Measurements from ENCODE around the gene IGSF9. TPM values are rescaled to one million over a fixed set of nuclear protein-coding genes. Genes with fewer than 3 reads are reported as not detected.

The IGSF9 gene
- total RNA-seq, 2 experiments from 2014 or later, result 0.07 TPM; not detected in 1

GRCh38 chr1:159977364-159978106 lies 32.1 kb upstream of the IGSF9 start:
- intact Hi-C loops (cut with micrococcal nuclease), result no loop called here
- no peak for DNase-seq
- H3K27ac Mint-ChIP-seq, result no peak overlapping the region

DNA sequence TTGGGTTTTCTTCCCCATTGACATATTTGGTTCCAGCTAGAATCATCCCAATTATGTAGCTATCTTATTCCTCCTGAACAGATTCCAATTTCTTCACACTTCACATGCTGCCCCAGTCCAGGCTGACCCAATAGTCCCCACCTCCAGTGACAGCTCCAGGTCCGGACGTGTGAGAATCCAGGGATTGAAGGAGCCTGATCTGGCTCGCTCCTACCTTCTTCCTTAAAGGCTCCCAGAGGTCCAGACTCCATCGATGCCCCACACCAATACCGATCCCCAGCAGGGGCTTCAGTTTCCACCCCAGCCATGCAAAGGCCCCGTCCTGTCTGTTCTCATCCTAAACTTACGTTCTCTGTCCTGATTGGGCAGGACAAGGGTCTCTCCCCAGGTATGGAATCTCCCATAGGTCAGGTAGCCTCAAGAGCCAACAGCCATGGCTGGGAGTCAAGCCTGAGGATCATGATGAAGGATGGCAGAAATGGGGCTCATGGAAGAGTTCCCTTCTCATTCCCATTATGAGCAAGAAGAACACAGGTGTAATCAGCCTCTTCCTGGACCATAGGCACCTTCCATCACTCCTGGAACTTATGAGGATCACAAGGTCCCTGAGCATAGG lies 29.0 kb upstream of the IGSF9 start:
- no peak overlapping the region for H3K27ac Mint-ChIP-seq
- H3K4me3 Mint-ChIP-seq, result no peak overlapping the region
- H3K4me1 Mint-ChIP-seq (ENCODE audit: low read depth), result no peaks in the 10 kb centered on the region
- CTCF ChIA-PET, result interaction anchor here (3.4 kb wide), 1 partner anchor 33 kb away, joined by 18 read pairs; no protein-coding TSS in a partner anchor
- no peak for TF ChIP-seq CTCF (IDR thresholded peaks at IDR 0.05)
- H3K36me3 Mint-ChIP-seq (ENCODE audit: low read depth), result no peaks in the 10 kb centered on the region
- intact Hi-C loops (cut with micrococcal nuclease), result no loop called here
- peaks cover 13% of the 10 kb centered on the region for H3K27me3 Mint-ChIP-seq
- POLR2A ChIA-PET, result no interaction called here
- no peak for DNase-seq
- no peak for ATAC-seq
- H3K9me3 Mint-ChIP-seq, result no peaks in the 10 kb centered on the region

More at GRCh38 chr1:159977364-159978106, 32.1 kb upstream of the IGSF9 start:
- Mint-ChIP-seq H3K27me3 (peaks cover 22% of the 10 kb centered on the region), H3K4me1 (ENCODE audit: low read depth) (no peaks in the 10 kb centered on the region), H3K36me3 (ENCODE audit: low read depth) (no peaks in the 10 kb centered on the region), H3K4me3 (no peak overlapping the region), H3K9me3 (no peaks in the 10 kb centered on the region)
- no peak for ATAC-seq
- POLR2A ChIA-PET, result no interaction called here
- CTCF ChIA-PET, result interaction anchor here (1.0 to 3.0 kb wide), 3 partner anchors 30 to 101 kb away, joined by 3 to 8 read pairs (median 3); no protein-coding TSS in a partner anchor
- no peak for TF ChIP-seq CTCF (IDR thresholded peaks at IDR 0.05)

GRCh38 chr1:159973350-159973940 lies 28.0 kb upstream of the IGSF9 start:
- CTCF ChIA-PET, result interaction anchor here (3.4 kb wide), 1 partner anchor 34 kb away, joined by 18 read pairs; no protein-coding TSS in a partner anchor
- intact Hi-C loops (cut with micrococcal nuclease), result no loop called here
- Mint-ChIP-seq H3K36me3 (ENCODE audit: low read depth) (no peaks in the 10 kb centered on the region), H3K4me3 (no peak overlapping the region), H3K9me3 (no peaks in the 10 kb centered on the region), H3K4me1 (ENCODE audit: low read depth) (no peaks in the 10 kb centered on the region), H3K27ac (no peak overlapping the region), H3K27me3 (peaks cover 8% of the 10 kb centered on the region)
- DNase-seq, result no peak
- no peak for TF ChIP-seq CTCF (IDR thresholded peaks at IDR 0.05)
- no peak for ATAC-seq
- POLR2A ChIA-PET, result no interaction called here

- no peak for DNase-seq
- POLR2A ChIA-PET, result no interaction called here
- TF ChIP-seq CTCF (IDR thresholded peaks at IDR 0.05), result no peak
- H3K27me3 Mint-ChIP-seq, result peaks cover 13% of the 10 kb centered on the region
- CTCF ChIA-PET, result interaction anchor here (3.4 kb wide), 1 partner anchor 34 kb away, joined by 18 read pairs; no protein-coding TSS in a partner anchor
- no peaks in the 10 kb centered on the region for H3K9me3 Mint-ChIP-seq
- no peaks in the 10 kb centered on the region for H3K36me3 Mint-ChIP-seq (ENCODE audit: low read depth)
- intact Hi-C loops (cut with micrococcal nuclease), result no loop called here
- no peak for ATAC-seq
- no peaks in the 10 kb centered on the region for H3K4me1 Mint-ChIP-seq (ENCODE audit: low read depth)
- H3K4me3 Mint-ChIP-seq, result no peak overlapping the region
- H3K27ac Mint-ChIP-seq, result no peak overlapping the region
Observed at GRCh38 chr1:159972443-159973205, 27.2 kb upstream of the IGSF9 start.

Data from activated CD8-positive, alpha-beta T cell treated with anti-CD3 and anti-CD28 coated beads for 36 hours (primary cell).